Measurements from ENCODE around the gene TMEM59L. TPM values are rescaled to one million over a fixed set of nuclear protein-coding genes. Genes with fewer than 3 reads are reported as not detected.

The TMEM59L gene
- total and polyA plus RNA-seq, 2 of the 4 experiments (the other 2 are of a cell fraction): under 0.01 to 5.9 TPM

GRCh38 chr19:18645035-18645511 is 32.4 kb downstream of the TMEM59L start:
- no peak overlapping the region for H3K4me2 ChIP-seq (ENCODE audit: low read depth, low read length)
- TF ChIP-seq, protein P1, sequence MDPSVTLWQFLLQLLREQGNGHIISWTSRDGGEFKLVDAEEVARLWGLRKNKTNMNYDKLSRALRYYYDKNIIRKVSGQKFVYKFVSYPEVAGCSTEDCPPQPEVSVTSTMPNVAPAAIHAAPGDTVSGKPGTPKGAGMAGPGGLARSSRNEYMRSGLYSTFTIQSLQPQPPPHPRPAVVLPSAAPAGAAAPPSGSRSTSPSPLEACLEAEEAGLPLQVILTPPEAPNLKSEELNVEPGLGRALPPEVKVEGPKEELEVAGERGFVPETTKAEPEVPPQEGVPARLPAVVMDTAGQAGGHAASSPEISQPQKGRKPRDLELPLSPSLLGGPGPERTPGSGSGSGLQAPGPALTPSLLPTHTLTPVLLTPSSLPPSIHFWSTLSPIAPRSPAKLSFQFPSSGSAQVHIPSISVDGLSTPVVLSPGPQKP (IDR thresholded peaks at IDR 0.05; ENCODE audit: borderline replicate concordance, low read depth, low read length): no peak
- TF ChIP-seq RFX5 (IDR thresholded peaks at IDR 0.05; ENCODE audit: low read depth, low read length): no peak
- TF ChIP-seq NFE2L2 (IDR thresholded peaks at IDR 0.05; ENCODE audit: low read depth, low read length): no peak
- TF ChIP-seq RCOR1 (IDR thresholded peaks at IDR 0.05; ENCODE audit: insufficient replicate concordance, low read length): no peak
- TF ChIP-seq CEBPB (IDR thresholded peaks at IDR 0.05; ENCODE audit: low read depth, low read length): no peak
- no peak for TF ChIP-seq BHLHE40 (IDR thresholded peaks at IDR 0.05; ENCODE audit: low read depth, low read length)
- TF ChIP-seq USF2 (IDR thresholded peaks at IDR 0.05; ENCODE audit: low read depth, low read length): no peak
- no peak for TF ChIP-seq MAZ (IDR thresholded peaks at IDR 0.05; ENCODE audit: borderline replicate concordance, low read depth, low read length)
- TF ChIP-seq MAFK (IDR thresholded peaks at IDR 0.05; ENCODE audit: low read depth, low read length): no peak
- no peak for TF ChIP-seq MXI1 (IDR thresholded peaks at IDR 0.05; ENCODE audit: borderline replicate concordance, low read depth, low read length)
- no peak for TF ChIP-seq CHD1 (IDR thresholded peaks at IDR 0.05; ENCODE audit: low read depth, low read length)
- no peak for TF ChIP-seq POLR2A (IDR thresholded peaks at IDR 0.05; ENCODE audit: low read depth, low read length)
- no peak for TF ChIP-seq RAD21 (IDR thresholded peaks at IDR 0.05; ENCODE audit: low read length)
- no peak for TF ChIP-seq FOS (IDR thresholded peaks at IDR 0.05; ENCODE audit: low read depth, low read length)
- no peak for TF ChIP-seq SMC3 (IDR thresholded peaks at IDR 0.05; ENCODE audit: low read depth, low read length)
- TF ChIP-seq CTCF (conservative IDR thresholded peaks at IDR 0.05; ENCODE audit: low read depth, low read length): no peak
- no peak overlapping the region for H2BK5ac ChIP-seq (ENCODE audit: low read depth, low read length, poor library complexity, severe bottlenecking)
- H3K9me3 ChIP-seq (ENCODE audit: control insufficient read depth, insufficient read depth, low read length): no peaks in the 10 kb centered on the region; the same call in 1 of the 2 replicates
- peak overlapping the region; percentile 43 for H2AFZ ChIP-seq (replicated peaks; ENCODE audit: low read length, poor library complexity)
- no peak overlapping the region for H4K5ac ChIP-seq (ENCODE audit: low read depth, low read length)
- no peak overlapping the region for H3K14ac ChIP-seq (replicated peaks; ENCODE audit: low read depth, low read length)
- H3K27ac ChIP-seq (ENCODE audit: insufficient read depth, low read length): no peak overlapping the region
- BruUV-seq (replicated peaks): no TSS peak
- H2AK5ac ChIP-seq (ENCODE audit: low read depth, low read length): no peak overlapping the region
- no peak overlapping the region for H2BK20ac ChIP-seq (ENCODE audit: low read depth, low read length)
- H4K20me1 ChIP-seq (ENCODE audit: insufficient read depth, low read length): peaks cover 27% of the 10 kb centered on the region
- ChIA-PET POLR2A (ENCODE audit: unreplicated experiment) (no interaction called here), CTCF (no interaction called here)
- H3K79me1 ChIP-seq (ENCODE audit: low read depth in 1 of 2, low read length in 2 of 2): peaks cover 14 to 63% of the 10 kb centered on the region in 2 experiments
- ATAC-seq (ENCODE audit: low read depth) (no peak), DNase-seq (no peak)
- no peak overlapping the region for H2BK15ac ChIP-seq (ENCODE audit: low read depth, low read length)
- no peak overlapping the region for H3K56ac ChIP-seq (ENCODE audit: extremely low read depth, insufficient read depth, low read length)
- dilution Hi-C loops (cut with HindIII; ENCODE audit: low sequenced_read_pairs, unreplicated experiment) (no loop called here), in situ Hi-C loops (cut with MboI; ENCODE audit: low sequenced_read_pairs) (no loop called here), intact Hi-C loops (cut with micrococcal nuclease) (no loop called here)
- H2BK120ac ChIP-seq (ENCODE audit: low read depth, low read length): no peak overlapping the region
- no peak overlapping the region; the same call in 1 of the 2 replicates for H3K4ac ChIP-seq (ENCODE audit: low read depth, low read length)
- no peak overlapping the region for H2AK9ac ChIP-seq (replicated peaks; ENCODE audit: low read depth, low read length, poor library complexity)
- no peaks in the 10 kb centered on the region for H3K36me3 ChIP-seq (ENCODE audit: control insufficient read depth, insufficient read depth, low read length)
- peaks cover 14% of the 10 kb centered on the region for H3K9me1 ChIP-seq (ENCODE audit: insufficient read depth, low read length)
- no peak overlapping the region for H3K9ac ChIP-seq (ENCODE audit: low read depth, low read length)
- no peak overlapping the region for H3K18ac ChIP-seq (ENCODE audit: low read depth, low read length)
- no CpG with 5 or more reads among the region's 13 CpGs for WGBS, 2 experiments (ENCODE audit: extremely low coverage in 2 of 2, insufficient read length in 1 of 2)
- no peaks in the 10 kb centered on the region for H3K27me3 ChIP-seq (ENCODE audit: control insufficient read depth, insufficient read depth, low read length)
- H4K8ac ChIP-seq (ENCODE audit: low read depth in 2 of 2, low read length in 2 of 2): no peak overlapping the region
- no peak overlapping the region for H3K23ac ChIP-seq (ENCODE audit: low read depth, low read length)
- peaks cover 17% of the 10 kb centered on the region for H3K4me1 ChIP-seq (ENCODE audit: control insufficient read depth, insufficient read depth, low read length)
- no peak overlapping the region for H3K4me3 ChIP-seq (ENCODE audit: insufficient read depth, low read depth, low read length)
- H4K91ac ChIP-seq (ENCODE audit: insufficient read depth, low read depth, low read length): no peak overlapping the region

Data from IMR-90 (cell line).